Calu3 (cell line): ENCODE results near the gene SDK2. TPM values are rescaled to one million over a fixed set of nuclear protein-coding genes. Genes with fewer than 3 reads are reported as not detected.

Experiments
- BruUV-seq: library from RNA; stranded (reverse); fragments of 400-500 nt; replicated peaks from 2 replicates; lab custom pipeline; 2021; lab: Mats Ljungman, UMichigan
- CTCF ChIA-PET: fragments of 300-600 bp; sonication (Branson Sonifier 250); formaldehyde crosslinking; loops from one replicate; lab custom pipeline; 2022; ENCODE audit warnings: antibody characterized with exemption; lab: Charles Lee
- DNase-seq: peaks from one replicate; pipeline ENCODE4 v3.0.0; 2022
- H3K27ac Mint-ChIP-seq: one replicate; pipeline ENCODE4 v1.8.0; 2022; ENCODE audit warnings: mixed read lengths; ENCODE audit not compliant: unreplicated experiment
- H3K27me3 Mint-ChIP-seq: one replicate; pipeline ENCODE4 v1.8.0; 2022; ENCODE audit warnings: mixed read lengths; ENCODE audit not compliant: unreplicated experiment
- H3K36me3 Mint-ChIP-seq: one replicate; pipeline ENCODE4 v1.8.0; 2022; ENCODE audit warnings: mild to moderate bottlenecking, moderate library complexity, mixed read lengths; ENCODE audit not compliant: insufficient read depth, unreplicated experiment
- H3K4me1 Mint-ChIP-seq: one replicate; pipeline ENCODE4 v1.8.0; 2022; ENCODE audit warnings: mild to moderate bottlenecking, low read depth, mixed read lengths; ENCODE audit not compliant: unreplicated experiment
- H3K4me3 Mint-ChIP-seq: one replicate; pipeline ENCODE4 v1.8.0; 2022; ENCODE audit warnings: mild to moderate bottlenecking, low read depth, moderate library complexity, mixed read lengths; ENCODE audit not compliant: unreplicated experiment
- H3K9me3 Mint-ChIP-seq: one replicate; pipeline ENCODE4 v1.8.0; 2022; ENCODE audit warnings: low read depth, mixed read lengths; ENCODE audit not compliant: unreplicated experiment
- CTCF ChIP-seq: fragments of 200-600 bp; IDR thresholded peaks from one replicate; pipeline ENCODE4 v1.8.0; 2022; ENCODE audit warnings: antibody characterized with exemption; ENCODE audit not compliant: unreplicated experiment
- intact Hi-C: fragments of 100-400 bp; cut with micrococcal nuclease; formaldehyde crosslinking; loops from one replicate; pipeline ENCODE4 v1.10.0; 2022; ENCODE audit not compliant: unreplicated experiment
- total RNA-seq: library from RNA; stranded (reverse); gene quantifications from 2 replicates; pipeline ENCODE4 v1.2.3, GENCODE V29; 2022

SDK2 gene
- total RNA-seq, 1 experiment from 2014 or later, result not detected

GRCh38 chr17:73634629-73635028 is 9.6 kb downstream of the SDK2 start:
- H3K4me3 Mint-ChIP-seq, result no peak overlapping the region
- no peak overlapping the region for H3K27ac Mint-ChIP-seq
- H3K27me3 Mint-ChIP-seq, result peaks cover 93% of the 10 kb centered on the region
- no TSS peak for BruUV-seq
- no peak for TF ChIP-seq CTCF
- H3K36me3 Mint-ChIP-seq, result peaks cover 8% of the 10 kb centered on the region
- no peaks in the 10 kb centered on the region for H3K9me3 Mint-ChIP-seq
- no peaks in the 10 kb centered on the region for H3K4me1 Mint-ChIP-seq
- intact Hi-C loops, result no loop called here
- CTCF ChIA-PET, result no interaction called here
- no peak for DNase-seq

DNA sequence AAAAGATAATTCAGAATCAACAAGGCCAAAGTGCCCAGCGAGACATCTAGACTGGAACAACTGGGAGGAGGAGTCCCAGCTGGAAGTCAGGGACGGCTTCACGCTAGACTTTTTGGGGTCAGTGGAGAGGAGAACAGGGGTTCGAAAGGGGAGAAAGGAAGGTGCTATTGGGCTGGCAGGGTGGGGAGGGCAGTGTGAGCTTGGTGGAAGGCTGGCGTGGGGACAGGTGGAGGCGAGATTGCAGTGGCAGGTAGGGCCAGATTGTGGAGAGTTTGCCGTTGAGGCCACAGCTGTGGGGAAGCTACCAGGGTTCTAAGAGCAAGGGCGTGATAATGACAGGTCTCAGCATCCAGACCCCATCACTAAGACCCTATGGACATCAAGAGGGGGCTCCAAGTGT is 10.5 kb downstream of the SDK2 start:
- Mint-ChIP-seq H3K4me1 (no peaks in the 10 kb centered on the region), H3K4me3 (no peak overlapping the region), H3K36me3 (peaks cover 8% of the 10 kb centered on the region), H3K27me3 (peaks cover 93% of the 10 kb centered on the region), H3K9me3 (no peaks in the 10 kb centered on the region), H3K27ac (no peak overlapping the region)
- CTCF ChIA-PET, result no interaction called here
- DNase-seq, result no peak
- no TSS peak for BruUV-seq
- intact Hi-C loops, result no loop called here
- TF ChIP-seq CTCF, result no peak

DNA sequence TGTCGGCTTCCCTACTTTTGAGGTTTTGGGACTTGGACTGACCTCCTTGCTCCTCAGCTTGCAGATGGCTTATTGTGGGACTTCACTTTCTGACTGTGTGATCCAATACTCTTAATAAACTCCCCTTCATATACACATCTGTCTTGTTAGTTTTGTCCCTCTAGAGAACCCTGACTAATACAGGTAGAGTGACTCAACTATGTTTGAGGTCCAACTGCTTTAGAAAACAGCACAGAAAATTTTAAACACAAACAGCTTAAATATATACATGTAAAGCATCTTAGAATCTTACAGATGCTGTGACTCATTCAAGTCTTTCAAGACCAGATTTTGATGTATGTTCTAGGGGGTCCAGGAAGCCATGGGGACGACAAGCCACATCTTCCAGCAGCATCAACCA is 11.7 kb downstream of the SDK2 start:
- intact Hi-C loops, result no loop called here
- no peak for TF ChIP-seq CTCF
- CTCF ChIA-PET, result no interaction called here
- H3K4me3 Mint-ChIP-seq, result no peak overlapping the region
- H3K27me3 Mint-ChIP-seq, result peaks cover 84% of the 10 kb centered on the region
- H3K27ac Mint-ChIP-seq, result no peak overlapping the region
- H3K9me3 Mint-ChIP-seq, result no peaks in the 10 kb centered on the region
- no peaks in the 10 kb centered on the region for H3K36me3 Mint-ChIP-seq
- BruUV-seq, result no TSS peak
- H3K4me1 Mint-ChIP-seq, result no peaks in the 10 kb centered on the region
- no peak for DNase-seq

DNA sequence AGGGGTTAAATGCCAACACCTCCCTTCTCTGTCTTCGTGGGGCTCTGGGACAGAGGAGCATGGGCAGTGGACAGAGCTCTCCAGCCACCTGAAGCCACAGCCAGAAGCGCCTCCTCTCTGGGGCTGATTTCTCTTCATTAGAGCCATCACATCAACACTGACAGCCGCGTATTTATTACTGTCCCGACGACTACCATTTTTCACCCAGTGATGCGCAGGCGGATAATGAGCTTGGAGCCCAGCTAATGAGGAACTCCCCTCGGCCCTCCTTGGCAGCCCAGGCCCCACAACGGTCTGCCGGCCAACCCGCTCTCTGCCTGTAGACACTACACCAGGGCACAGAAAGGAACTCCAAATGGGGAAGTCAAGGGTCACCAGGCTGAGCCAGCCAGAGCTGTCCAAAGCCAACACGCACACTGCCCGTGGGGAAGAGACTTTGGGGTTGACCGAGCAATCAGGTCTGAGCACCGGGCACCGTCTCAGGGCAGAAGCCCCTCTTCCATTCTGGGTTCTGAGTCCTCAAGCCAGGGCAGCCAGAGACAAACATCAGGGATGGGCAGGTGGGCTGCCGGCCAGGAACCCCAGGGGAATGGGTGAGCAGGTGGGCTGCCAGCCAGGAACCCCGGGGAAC is 13.2 kb downstream of the SDK2 start:
- Mint-ChIP-seq H3K4me3 (no peak overlapping the region), H3K9me3 (no peaks in the 10 kb centered on the region), H3K4me1 (no peaks in the 10 kb centered on the region), H3K36me3 (no peaks in the 10 kb centered on the region), H3K27me3 (peaks cover 83% of the 10 kb centered on the region), H3K27ac (no peak overlapping the region)
- no peak for TF ChIP-seq CTCF
- CTCF ChIA-PET, result no interaction called here
- no peak for DNase-seq
- intact Hi-C loops, result no loop called here
- no TSS peak for BruUV-seq
